Measurements from ENCODE around the gene ADARB2.
"Not testable (repeated sequence)": the region's sequence is repeated elsewhere in the genome, so short reads cannot be mapped to it uniquely, and the experiment has no call there.

The ADARB2 gene

DNA sequence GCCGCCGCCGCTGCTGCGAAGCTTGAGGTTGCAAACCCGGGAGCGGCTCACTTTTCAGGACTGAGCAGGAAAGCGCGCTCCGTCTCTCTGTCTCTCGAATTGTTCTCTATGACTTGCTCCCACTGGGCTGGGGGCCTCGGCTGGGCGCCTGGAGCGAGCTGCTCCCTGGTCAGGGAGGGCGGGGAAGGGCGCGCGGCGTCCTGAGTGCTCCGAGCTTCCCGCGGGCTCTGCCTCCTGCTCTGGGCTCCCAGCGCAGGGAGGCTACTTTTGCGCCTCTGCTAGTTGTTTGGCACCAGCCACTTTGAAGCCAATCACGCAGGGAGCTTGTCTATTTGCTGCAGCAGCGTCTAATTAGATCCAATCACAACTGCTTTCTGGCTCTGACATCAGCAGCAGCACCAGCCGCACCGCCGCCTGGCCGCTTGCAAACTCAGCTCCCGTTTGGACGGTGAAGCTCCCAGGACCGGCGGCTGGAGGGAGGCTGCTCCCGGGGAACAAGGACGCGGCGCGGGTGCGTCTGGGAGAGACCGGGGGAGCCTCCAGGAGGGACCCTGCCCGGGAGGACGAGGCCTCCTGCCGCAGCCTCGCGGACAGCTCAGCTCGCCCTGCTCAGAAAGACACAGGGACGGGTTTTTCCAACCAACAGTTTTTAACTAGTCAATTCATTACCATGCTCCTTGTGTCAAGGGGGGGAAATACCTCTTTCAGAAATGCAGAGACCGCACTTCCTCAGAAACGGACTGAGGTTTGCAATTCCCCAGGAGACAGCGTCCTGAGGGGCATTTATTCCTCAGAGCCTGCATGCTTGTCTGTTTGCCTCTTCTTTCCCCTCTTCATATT is at the start of gene ADARB2:
Gene ADARB2, minus strand, starts transcription at position 304 of the 840 bp plus-strand sequence.
- no peak for DNase-seq (ENCODE audit: low spot score)
- FAIRE-seq = no peak

DNA sequence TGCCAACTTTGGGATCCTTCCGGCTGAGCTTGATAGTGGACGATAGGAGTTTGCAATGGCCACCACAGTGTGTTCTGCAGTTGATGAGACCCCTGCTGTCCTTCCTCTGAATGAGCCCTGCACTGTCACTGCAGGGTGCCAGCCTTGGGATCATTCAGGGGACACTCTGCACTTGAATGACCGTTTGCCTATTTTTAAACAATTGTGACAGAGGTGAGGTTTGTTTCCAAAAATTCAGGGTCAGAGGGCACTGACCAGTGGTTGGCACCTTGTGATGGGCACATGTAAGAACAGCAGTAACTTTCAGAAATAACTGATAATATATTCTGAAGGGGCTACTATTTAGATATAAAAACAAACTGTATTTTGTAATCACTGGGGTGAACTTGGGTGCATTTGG is 48.5 kb upstream of the ADARB2 start:
- no peak for FAIRE-seq
- no peak for DNase-seq (ENCODE audit: low spot score)

DNA sequence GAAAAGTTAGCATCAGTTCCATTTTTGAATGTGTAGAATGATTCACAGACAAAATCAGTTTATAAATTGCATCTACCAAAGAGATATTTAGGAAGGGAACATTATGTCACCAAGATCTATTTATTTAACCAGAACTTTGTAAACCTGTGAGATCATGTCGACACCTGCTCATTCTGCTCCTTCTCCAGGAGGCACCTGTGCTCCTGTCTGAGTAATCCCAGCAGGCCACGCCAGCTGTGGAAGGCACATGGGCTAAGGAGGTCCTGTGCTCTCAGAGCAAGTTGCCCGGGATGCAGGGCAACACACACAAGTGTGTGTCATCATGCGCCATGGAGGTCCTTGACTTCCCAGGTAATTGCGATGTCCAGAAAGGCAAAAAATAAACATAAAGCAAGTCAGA is 45.5 kb upstream of the ADARB2 start:
- no peak for DNase-seq (ENCODE audit: low spot score)
- FAIRE-seq = no peak

DNA sequence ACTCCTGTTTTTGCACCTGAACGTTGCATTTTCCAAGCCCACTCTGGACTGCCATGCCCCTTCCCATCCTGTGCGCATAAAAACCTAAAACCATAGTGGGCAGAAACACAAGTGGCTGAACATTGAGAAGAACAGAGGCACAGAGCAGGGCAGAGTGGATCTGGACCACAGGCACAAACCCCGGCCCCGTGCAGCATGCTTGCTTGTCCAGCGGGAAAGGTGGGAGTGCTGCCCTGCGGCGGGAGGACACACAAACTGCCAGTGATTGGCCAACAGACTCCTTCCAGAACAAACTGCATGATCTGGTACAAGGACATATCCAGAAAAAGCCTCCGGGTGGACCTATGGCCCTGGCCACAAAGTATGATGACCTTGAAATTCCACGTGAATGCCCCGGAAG is 42.5 kb upstream of the ADARB2 start:
- FAIRE-seq (no peak), DNase-seq (ENCODE audit: low spot score) (no peak)

DNA sequence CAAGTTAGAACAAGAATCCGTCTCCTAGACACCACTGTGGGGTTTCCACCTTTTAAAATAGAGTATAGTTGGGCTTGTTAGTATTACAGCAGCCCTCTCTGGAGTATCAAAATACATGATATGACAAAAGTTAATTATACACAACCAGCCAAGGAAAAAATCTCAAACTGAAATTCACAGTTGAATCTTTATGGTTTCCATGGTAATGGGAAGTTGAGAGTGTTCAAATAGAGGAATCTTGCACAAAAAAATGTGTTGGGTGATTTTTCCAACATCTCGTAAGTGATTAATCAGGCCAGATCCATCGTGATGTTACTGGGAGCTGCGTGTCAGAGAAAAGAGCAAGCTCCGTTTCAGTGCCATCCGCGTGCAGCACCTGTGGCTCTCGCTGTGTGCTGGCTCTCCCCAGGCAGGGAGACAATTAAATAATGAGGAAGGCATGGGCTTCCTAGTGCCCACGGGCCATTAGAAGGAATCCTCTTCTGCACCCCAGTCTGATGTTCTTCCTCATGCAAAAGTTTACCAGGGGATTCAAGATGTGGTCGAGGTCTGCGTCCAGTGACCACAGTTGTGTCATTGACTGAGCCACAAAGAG is 41.1 kb upstream of the ADARB2 start:
- FAIRE-seq (no peak), DNase-seq (ENCODE audit: low spot score) (no peak)

DNA sequence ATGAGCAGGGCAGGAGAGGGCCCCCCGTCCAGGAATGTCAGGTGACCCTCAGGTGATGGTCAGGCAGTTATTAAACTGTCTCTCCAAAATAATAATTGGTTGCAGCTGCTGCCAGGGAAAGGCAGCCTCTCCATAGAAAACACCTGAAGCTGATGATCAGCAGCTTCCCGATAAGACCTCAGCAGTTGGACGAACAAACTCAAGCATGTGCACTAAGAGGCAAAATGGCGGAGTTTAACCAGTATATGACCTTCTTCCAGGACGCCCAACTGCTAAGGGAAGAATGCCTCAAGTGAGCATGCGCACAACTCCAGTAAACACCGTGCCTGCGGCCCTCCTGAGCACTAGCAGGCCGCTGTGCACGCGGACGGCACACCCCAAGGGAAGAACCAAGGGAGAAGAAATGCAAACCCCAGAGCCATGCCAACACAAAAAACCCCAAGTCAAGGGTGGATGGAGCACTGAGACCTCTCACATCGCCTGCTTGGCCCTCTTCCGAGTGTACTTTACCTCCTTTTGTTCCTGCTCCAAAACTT is 38.9 kb upstream of the ADARB2 start:
- no peak for DNase-seq (ENCODE audit: low spot score)
- FAIRE-seq = no peak

DNA sequence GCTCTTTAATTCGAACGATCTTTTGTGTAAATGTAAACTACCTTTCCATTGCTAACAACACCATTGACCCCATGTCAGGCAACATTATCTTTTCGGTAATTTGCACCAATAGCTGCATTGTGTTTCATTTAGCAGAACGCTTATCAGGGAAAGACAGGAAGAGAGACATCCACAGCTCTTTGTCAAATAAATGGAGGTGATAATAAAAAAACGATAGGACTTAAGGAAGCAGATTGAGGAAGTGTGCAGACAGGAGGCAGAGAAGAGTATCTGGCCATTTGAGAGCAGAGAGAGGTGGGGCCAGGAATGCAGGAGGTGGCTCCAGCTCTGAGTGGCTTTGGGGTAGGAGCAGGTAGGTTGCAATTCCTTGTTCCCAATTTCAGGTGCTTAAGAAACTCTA is 37.5 kb upstream of the ADARB2 start:
- FAIRE-seq (no peak), DNase-seq (ENCODE audit: low spot score) (no peak)

DNA sequence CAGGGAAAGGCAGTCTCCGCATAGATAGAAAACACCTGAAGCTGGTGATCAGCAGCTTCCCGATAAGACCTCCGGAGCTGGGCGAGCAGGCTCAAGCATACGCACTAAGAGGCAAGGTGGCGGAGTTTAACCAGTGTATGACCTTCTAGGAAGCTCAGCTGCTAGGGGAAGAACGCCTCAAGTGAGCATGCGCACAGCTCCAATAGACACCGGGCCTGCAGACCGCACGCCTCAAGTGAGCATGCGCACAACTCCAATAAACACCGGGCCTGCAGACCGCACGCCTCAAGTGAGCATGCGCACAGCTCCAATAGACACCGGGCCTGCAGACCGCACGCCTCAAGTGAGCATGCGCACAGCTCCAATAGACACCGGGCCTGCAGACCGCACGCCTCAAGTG is 35.9 kb upstream of the ADARB2 start:
- not testable (repeated sequence) for DNase-seq (ENCODE audit: low spot score); FAIRE-seq

DNA sequence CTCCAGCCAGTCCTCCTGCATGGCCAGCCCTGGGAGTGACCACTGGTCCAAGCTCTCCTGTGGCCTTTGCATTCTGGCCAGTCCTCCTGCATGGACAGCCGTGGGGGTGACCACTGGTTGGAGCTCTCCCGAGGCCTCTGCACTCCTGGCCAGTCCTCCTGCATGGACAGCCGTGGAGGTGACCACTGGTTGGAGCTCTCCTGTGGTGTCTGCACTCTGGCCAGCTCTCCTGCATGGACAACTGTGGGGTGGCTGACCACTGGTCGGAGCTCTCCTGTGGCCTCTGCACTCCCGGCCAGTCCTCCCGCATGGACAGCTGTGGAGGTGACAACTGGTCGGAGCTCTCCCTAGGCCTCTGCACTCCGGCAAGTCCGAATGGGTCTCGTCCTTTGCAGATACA is 28.7 kb upstream of the ADARB2 start:
- DNase-seq (ENCODE audit: low spot score) (no peak), FAIRE-seq (no peak)

DNA sequence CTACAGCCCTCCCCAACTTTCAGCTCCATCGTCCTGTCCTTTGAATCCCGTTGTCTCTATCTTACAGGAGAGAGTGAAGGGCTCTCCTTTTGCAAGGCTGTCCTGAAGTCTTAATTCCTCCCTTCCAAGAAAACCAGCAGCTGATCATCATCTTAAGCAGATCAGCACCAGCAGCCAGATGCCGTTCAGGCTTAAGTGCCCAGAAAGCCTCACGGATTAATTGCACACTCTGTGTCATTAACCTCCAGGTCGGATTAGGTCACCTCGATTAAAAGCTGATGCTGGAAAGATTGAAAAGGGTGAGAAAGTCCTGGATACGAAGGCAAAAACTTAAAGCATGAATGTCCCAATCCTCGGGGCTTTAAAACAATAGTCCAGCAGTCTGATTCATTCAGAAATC is 24.8 kb upstream of the ADARB2 start:
- DNase-seq (ENCODE audit: low spot score) (no peak), FAIRE-seq (no peak)

DNA sequence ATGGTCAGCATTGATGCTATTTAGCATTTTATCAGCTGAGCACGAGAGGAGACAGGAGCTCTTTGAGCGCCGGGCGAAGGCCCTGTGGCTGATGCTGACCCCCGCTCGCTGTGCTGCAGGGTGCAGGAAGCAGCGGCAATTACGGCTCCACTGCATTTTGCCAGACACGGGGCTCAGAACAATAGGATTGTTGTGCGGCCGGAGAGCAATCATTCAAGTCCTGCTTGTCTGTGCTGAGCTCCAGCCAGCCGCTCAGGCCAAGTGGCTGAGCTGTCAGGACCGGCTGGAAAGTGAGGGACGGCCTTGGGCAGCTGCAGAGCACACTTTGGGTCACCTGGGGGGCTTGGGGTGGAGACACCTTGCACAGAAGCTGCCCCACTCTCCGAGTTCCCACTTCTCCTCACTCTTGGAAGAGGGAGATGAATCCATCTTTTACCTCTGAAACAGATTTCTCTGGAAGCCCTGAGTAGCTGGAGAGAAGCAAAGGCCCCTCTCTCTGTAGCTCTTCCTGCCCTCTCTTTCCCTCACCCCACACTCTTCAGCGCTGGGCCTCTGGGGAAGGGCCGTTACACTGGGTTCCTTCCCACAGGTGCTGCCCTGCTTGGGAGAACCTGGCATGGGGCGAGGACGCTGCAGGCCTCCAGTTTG is 17.3 kb upstream of the ADARB2 start:
- no peak for DNase-seq (ENCODE audit: low spot score)
- no peak for FAIRE-seq

DNA sequence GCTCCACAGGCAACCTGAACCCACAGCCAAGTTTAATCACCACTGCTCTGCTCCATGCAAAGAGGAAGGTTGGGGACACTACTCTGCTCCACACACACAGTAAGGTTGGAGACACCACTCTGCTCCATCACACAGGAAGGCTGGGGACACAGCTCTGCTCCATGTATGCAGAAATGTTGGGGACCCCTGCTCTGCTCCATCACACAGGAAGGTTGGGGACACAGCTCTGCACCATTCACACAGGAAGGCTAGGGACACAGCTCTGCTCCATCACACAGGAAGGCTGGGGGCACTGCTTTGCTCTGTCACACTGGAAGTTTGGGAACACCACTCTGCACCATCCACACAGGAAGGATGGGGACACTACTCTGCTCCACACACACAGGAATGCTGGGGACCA is 14.8 kb upstream of the ADARB2 start:
- DNase-seq (ENCODE audit: low spot score) = no peak
- FAIRE-seq = no peak

DNA sequence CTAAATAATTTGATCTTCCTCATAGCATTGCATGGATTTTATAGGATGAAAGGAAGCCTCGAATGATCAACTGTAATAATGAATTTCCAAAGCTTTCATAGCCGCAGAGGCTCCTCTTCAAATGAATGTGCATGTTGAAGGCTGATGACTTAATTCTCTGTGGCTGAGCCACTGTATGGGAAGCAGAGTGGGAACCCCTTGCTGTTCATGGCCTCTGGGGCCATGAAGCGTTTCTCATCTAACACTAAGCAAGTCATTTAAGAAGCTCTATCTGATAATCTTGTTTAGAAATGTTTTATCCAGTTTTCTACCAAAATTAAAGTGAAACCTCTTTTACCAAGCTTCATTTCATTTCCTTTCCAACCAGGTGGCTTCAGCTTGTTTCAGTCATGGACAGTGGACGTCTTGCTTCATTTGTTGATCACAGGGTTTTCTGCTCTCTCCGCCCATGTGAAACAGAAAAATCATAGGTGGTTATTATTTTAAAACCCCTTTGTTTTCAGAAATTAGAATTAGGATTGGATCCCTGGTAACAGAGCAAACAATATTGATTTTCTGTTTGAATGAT is 10.3 kb upstream of the ADARB2 start:
- FAIRE-seq = no peak
- no peak for DNase-seq (ENCODE audit: low spot score)

DNA sequence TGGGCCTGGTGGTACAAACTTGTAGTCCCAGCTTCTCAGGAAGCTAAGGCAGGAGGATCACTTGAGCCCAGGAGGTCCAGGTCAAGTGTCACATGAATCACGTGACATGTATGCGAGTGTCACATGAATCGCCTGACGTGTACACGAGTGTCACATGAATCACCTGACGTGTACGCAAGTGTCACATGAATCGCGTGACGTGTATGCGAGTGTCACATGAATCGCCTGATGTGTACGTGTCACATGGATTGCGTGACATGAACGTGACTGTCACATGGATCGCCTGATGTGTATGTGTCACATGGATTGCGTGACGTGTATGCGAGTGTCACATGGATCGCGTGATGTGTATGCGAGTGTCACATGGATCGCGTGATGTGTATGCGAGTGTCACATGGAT is 9.5 kb upstream of the ADARB2 start:
- DNase-seq (ENCODE audit: low spot score) = no peak
- FAIRE-seq = no peak

DNA sequence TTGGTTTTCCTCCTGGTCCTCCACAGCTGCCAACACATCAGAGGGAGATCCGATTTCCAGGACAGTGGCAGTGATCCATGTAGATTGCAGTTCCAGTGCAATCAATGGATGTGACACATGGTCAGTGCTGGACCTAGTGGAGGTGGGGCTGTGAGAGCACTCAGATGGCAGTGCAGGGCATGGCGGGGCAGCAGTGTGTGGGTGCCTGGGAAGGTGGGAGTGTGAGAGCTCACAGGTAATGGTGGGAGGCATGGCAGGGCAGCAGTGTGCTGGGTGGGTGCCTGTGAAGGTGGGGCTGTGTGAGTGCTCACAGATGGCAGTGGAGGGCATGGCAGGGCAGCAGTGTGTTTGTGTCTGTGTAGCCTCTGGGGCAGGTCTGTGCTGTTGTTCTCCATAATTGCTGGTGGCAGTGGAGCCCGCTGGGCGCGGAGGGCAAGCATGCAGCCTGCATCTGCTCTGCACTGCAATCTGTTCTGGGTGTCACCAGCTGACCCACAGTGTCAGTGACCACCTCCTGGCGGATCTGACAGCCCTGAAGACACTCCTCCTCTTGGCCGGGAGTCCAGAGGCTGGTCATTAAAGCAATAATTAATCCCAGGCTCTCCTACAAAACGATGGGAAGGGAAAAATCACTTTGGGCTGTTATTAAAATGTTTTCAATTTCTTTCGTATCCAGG is 8.6 kb upstream of the ADARB2 start:
- no peak for FAIRE-seq
- DNase-seq (ENCODE audit: low spot score) = no peak

DNA sequence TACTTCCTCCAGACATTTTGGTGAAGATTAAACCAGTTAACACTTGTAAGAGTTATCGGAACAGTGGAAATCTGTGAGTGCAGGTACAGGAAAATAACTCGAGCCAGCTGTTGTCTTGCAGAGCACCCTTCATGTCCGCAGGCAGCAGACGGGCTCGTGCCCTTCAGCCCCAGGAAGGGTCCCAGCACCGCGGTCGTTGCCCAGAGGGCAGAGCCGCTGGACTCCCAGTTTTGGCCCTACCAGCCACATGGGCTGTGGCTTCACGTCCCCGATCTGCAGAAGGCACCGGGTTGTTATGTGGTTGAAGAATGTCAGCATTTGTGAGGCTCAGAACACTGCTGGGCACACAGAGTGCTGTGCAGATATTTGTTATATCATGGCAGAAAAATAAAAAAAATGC is 7.2 kb upstream of the ADARB2 start:
- no peak for DNase-seq (ENCODE audit: low spot score)
- no peak for FAIRE-seq

DNA sequence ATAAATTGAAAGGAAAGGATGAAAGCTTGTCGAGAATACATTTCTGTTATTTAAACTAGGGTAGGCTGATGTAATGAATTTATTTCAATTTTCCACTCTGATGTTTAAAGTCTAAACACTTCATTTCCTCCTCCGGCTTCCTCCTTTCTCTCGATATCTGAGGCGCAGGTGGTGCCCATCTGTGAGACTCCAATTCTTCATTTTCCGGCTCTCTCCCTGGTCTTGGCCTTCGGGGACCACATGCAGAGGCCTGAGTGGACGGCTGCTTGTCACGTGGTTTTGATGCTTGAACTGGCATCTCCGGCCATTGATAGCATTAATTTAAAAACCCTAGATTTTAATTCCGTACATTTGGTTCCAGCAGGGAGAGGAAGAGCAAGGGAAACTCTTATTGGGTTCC is 5.8 kb upstream of the ADARB2 start:
- DNase-seq (ENCODE audit: low spot score) = no peak
- no peak for FAIRE-seq

DNA sequence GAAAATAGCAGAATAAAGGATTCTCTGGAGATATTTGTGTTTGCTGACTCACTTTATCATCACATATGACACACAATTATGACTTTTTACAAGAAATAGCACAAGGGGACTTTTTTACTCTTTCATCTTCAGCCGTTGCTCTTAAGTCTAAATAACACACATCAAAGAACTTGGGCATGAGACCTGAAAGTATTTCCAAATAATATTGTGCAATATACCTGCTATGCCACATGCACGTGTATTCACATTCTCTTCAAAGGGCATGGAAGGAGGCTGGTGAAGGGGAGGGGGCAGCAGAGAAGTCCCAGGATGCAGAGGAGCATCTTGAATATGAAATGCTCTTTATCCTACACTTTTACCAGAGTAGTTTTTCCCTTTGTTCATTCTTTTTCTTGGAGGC is 4.1 kb upstream of the ADARB2 start:
- FAIRE-seq = no peak

DNA sequence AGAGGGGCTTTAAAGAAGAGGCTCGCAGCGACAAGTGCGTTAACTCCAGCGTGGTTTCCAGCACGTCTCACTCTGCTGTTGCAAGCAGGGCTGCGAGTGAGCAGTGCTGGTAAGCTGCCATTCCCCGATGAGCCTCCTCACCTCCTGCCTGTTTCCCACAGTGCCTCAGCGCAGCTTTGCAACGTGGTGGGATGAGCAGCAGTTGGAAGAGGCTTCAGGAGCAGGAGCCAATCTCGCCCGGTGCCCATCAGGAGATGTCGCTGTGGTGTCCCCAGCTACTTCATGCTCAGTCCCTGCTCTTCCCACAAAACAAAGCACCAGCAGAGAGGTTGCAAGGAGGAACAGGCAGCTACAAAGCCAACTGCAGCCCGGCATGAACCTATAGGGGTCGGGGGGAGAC is 2.4 kb upstream of the ADARB2 start:
- FAIRE-seq = no peak
- no peak for DNase-seq (ENCODE audit: low spot score)

More for the DNA sequence above, 4.1 kb upstream of the ADARB2 start:
- DNase-seq (ENCODE audit: low spot score) = no peak

DNA sequence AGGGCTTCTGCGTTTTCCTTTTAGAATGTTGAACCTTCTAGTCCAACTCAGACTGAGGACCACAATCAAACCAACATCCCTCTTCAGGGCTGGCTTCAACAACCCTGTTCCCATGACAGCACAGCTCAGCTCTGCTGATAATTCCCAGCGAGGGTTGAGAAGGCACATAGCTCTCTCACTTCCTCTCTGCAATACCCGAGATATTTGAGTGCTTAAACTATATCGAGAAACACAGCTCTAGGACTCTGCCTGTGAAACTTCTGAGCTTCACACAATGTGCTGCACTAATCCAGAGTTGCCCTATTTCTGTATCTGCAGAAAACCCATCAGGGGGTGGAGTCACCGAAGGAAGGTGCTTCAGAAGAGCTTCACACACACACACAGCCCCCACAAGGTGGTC is 1.6 kb upstream of the ADARB2 start:
- DNase-seq (ENCODE audit: low spot score) = no peak
- no peak for FAIRE-seq

DNA sequence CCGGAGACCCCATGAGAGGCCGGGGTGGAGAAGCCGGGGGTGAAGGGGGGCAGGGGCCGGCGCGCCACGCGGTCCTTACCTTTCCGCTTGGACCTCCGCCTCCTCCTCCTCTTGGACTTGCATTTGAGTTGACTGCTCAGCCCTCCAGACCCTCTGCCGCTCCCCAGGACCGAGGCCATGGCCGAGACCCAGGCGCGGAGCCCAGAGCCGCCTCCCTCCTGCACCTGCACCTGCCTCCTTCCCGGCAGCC is 428 bp downstream of the ADARB2 start:
- FAIRE-seq (no peak), DNase-seq (ENCODE audit: low spot score) (no peak)

Data from RCC 7860 (cell line).